Measurements from ENCODE around the gene PLCL1. TPM values are rescaled to one million over a fixed set of nuclear protein-coding genes. Genes with fewer than 3 reads are reported as not detected.

PLCL1 gene
- total RNA-seq, 3 donors from 2014 or later (not counting 1 experiment from before 2014, with no cell fraction given) = 0.86 to 2.8 (median 1.1) TPM

DNA sequence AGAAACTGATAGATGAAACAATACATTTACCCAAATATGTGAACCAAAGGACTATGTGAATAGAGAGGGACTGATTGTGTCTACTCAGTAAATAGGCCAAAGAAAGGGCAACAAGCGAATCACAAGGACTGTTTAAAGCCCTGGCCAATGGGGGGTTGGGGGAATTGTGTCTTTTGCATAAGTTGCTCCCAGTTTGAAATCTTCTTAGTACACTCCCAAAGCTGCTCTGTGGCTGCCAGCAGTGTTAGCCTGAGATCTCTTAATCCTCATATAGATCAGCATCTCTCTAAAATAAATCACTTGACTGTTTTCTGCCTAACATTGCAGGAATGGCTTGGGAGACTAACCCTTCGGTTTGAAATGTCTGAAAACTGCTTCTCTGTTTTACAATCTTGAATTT is 236.4 kb downstream of the PLCL1 start:
- TF ChIP-seq, protein P1, sequence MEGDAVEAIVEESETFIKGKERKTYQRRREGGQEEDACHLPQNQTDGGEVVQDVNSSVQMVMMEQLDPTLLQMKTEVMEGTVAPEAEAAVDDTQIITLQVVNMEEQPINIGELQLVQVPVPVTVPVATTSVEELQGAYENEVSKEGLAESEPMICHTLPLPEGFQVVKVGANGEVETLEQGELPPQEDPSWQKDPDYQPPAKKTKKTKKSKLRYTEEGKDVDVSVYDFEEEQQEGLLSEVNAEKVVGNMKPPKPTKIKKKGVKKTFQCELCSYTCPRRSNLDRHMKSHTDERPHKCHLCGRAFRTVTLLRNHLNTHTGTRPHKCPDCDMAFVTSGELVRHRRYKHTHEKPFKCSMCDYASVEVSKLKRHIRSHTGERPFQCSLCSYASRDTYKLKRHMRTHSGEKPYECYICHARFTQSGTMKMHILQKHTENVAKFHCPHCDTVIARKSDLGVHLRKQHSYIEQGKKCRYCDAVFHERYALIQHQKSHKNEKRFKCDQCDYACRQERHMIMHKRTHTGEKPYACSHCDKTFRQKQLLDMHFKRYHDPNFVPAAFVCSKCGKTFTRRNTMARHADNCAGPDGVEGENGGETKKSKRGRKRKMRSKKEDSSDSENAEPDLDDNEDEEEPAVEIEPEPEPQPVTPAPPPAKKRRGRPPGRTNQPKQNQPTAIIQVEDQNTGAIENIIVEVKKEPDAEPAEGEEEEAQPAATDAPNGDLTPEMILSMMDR (IDR thresholded peaks at IDR 0.05) = no peak
- H3K36me3 ChIP-seq (ENCODE audit: control insufficient read depth, insufficient read depth, low read length) = no peaks in the 10 kb centered on the region
- H3K4me1 ChIP-seq (ENCODE audit: control insufficient read depth, insufficient read depth, low read length) = peaks cover 8% of the 10 kb centered on the region
- Mint-ChIP-seq H3K36me3 (no peaks in the 10 kb centered on the region), H3K4me3 (no peak overlapping the region), H3K27ac (no peak overlapping the region), H3K27me3 (ENCODE audit: low read depth in 2 of 2) (no peaks in the 10 kb centered on the region), H3K9me3 (peaks cover 0 to 3% of the 10 kb centered on the region in 2 donors), H3K4me1 (no peaks in the 10 kb centered on the region)
- no peaks in the 10 kb centered on the region for H3K27me3 ChIP-seq (ENCODE audit: control insufficient read depth, insufficient read depth, low read length)
- no peak for ATAC-seq
- no peak overlapping the region for H3K27ac ChIP-seq (ENCODE audit: low read length)
- no peak for DNase-seq
- H3K4me3 ChIP-seq (ENCODE audit: low read length) = no peak overlapping the region
- intact Hi-C loops (cut with micrococcal nuclease) = no loop called here
- no peaks in the 10 kb centered on the region for H3K9me3 ChIP-seq (ENCODE audit: control insufficient read depth, insufficient read depth, low read length)
- WGBS (ENCODE audit: insufficient coverage) = 82% methylated on average over 2 of the region's 2 CpGs

DNA sequence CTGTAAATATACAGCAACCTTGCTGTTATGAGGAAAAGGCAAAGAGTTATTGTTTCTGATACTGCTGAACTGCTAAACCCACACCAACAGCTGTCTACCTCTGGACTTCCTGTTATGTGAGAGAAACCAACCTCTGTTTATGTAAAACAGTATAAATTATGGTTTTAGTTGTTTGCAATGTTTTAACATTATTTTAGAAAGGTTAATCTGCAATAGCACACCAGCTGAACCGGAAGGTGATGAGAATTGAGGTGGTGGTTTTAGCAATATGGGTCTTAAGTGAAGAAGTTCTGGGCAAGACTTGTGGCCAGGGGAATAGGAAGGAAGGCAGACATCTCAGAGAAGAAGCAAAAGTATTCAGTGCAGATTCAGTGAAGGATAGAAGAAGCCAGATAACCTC is 237.8 kb downstream of the PLCL1 start:
- Histone ChIP-seq H3K27ac (ENCODE audit: low read length) (peak overlapping the region; percentile 53), H3K9me3 (ENCODE audit: control insufficient read depth, insufficient read depth, low read length) (no peaks in the 10 kb centered on the region), H3K4me1 (ENCODE audit: control insufficient read depth, insufficient read depth, low read length) (peaks cover 8% of the 10 kb centered on the region), H3K27me3 (ENCODE audit: control insufficient read depth, insufficient read depth, low read length) (no peaks in the 10 kb centered on the region), H3K4me3 (ENCODE audit: low read length) (no peak overlapping the region), H3K36me3 (ENCODE audit: control insufficient read depth, insufficient read depth, low read length) (no peaks in the 10 kb centered on the region)
- H3K4me3 Mint-ChIP-seq = no peak overlapping the region
- DNase-seq (peak in 1 of 2 donors; percentile 45), ATAC-seq (peak in 2 of 3 donors; percentile 73 to 85)
- 9% methylated on average over 1 of the region's 1 CpG for WGBS (ENCODE audit: insufficient coverage)
- intact Hi-C loops (cut with micrococcal nuclease) = no loop called here
- H3K9me3 Mint-ChIP-seq = peaks cover 0 to 3% of the 10 kb centered on the region in 2 donors
- TF ChIP-seq, protein P1 (IDR thresholded peaks at IDR 0.05) = no peak
- no peaks in the 10 kb centered on the region for H3K36me3 Mint-ChIP-seq
- no peaks in the 10 kb centered on the region for H3K27me3 Mint-ChIP-seq (ENCODE audit: low read depth in 2 of 2)
- H3K27ac Mint-ChIP-seq = no peak overlapping the region
- no peaks in the 10 kb centered on the region for H3K4me1 Mint-ChIP-seq

DNA sequence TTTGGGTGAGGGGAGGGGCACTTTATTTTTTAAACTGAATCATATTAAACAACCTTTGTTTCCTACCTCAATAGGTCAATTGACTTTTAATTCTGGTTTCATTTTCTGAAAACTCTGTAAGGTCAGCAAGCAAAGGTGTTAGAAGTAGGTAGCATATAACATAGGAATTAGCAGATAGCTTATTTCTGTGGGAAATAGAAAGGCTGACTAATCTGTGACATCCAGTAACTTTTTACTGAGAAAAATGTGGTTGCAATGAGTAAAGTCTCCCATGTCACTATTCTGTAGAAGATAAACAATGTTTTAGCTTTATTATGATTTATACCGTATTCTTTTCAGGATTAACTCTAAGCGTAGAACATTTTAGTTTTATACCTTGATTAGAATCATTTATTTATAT is 240.4 kb downstream of the PLCL1 start:
- Histone ChIP-seq H3K9me3 (ENCODE audit: control insufficient read depth, insufficient read depth, low read length) (no peaks in the 10 kb centered on the region), H3K4me3 (ENCODE audit: low read length) (no peak overlapping the region), H3K27ac (ENCODE audit: low read length) (no peak overlapping the region), H3K36me3 (ENCODE audit: control insufficient read depth, insufficient read depth, low read length) (no peaks in the 10 kb centered on the region), H3K4me1 (ENCODE audit: control insufficient read depth, insufficient read depth, low read length) (peaks cover 8% of the 10 kb centered on the region), H3K27me3 (ENCODE audit: control insufficient read depth, insufficient read depth, low read length) (no peaks in the 10 kb centered on the region)
- TF ChIP-seq, protein P1 (IDR thresholded peaks at IDR 0.05) = no peak
- no CpG with 5 or more reads among the region's 2 CpGs for WGBS (ENCODE audit: insufficient coverage)
- Mint-ChIP-seq H3K4me3 (no peak overlapping the region), H3K27ac (no peak overlapping the region), H3K27me3 (ENCODE audit: low read depth in 2 of 2) (no peaks in the 10 kb centered on the region), H3K36me3 (no peaks in the 10 kb centered on the region), H3K4me1 (no peaks in the 10 kb centered on the region), H3K9me3 (peaks cover 0 to 2% of the 10 kb centered on the region in 2 donors)
- no peak for ATAC-seq
- DNase-seq = no peak
- intact Hi-C loops (cut with micrococcal nuclease) = no loop called here

DNA sequence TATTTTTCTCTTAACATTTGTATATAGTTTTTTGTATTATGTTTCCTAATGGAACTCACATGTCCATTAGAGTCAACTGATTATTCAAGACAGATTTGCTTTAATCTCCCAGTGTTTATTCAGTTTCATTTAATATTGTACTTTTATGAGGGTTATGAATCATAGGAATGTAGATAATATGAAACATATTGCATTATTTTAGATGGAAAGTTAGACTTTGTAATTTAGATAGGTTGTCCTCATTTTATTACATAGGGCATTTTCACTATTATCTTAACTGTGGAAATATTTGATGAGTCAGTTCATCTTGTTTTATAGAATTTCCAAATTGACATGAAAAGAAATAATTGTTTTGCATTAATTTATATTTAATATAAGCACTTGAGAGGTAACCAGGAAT is 240.8 kb downstream of the PLCL1 start:
- Histone ChIP-seq H3K4me3 (ENCODE audit: low read length) (no peak overlapping the region), H3K27me3 (ENCODE audit: control insufficient read depth, insufficient read depth, low read length) (no peaks in the 10 kb centered on the region), H3K27ac (ENCODE audit: low read length) (no peak overlapping the region), H3K9me3 (ENCODE audit: control insufficient read depth, insufficient read depth, low read length) (no peaks in the 10 kb centered on the region), H3K36me3 (ENCODE audit: control insufficient read depth, insufficient read depth, low read length) (no peaks in the 10 kb centered on the region), H3K4me1 (ENCODE audit: control insufficient read depth, insufficient read depth, low read length) (peaks cover 8% of the 10 kb centered on the region)
- no peak overlapping the region for H3K4me3 Mint-ChIP-seq
- intact Hi-C loops (cut with micrococcal nuclease) = no loop called here
- ATAC-seq (no peak), DNase-seq (no peak)
- no peaks in the 10 kb centered on the region for H3K27me3 Mint-ChIP-seq (ENCODE audit: low read depth in 2 of 2)
- peaks cover 0 to 2% of the 10 kb centered on the region in 2 donors for H3K9me3 Mint-ChIP-seq
- H3K36me3 Mint-ChIP-seq = no peaks in the 10 kb centered on the region
- TF ChIP-seq, protein P1 (IDR thresholded peaks at IDR 0.05) = no peak
- no peak overlapping the region for H3K27ac Mint-ChIP-seq
- no peaks in the 10 kb centered on the region for H3K4me1 Mint-ChIP-seq
